Fibroblast of gingiva (primary cell): Measurements from ENCODE around the gene ITGAV.
A peak's percentile ranks its signal among the peaks of the same experiment; 100 is the strongest.

Experiments
- DNase-seq: peaks from one replicate; pipeline ENCODE4 v3.0.0-alpha.2; 2011; ENCODE audit warnings: low read depth

The ITGAV gene

DNA sequence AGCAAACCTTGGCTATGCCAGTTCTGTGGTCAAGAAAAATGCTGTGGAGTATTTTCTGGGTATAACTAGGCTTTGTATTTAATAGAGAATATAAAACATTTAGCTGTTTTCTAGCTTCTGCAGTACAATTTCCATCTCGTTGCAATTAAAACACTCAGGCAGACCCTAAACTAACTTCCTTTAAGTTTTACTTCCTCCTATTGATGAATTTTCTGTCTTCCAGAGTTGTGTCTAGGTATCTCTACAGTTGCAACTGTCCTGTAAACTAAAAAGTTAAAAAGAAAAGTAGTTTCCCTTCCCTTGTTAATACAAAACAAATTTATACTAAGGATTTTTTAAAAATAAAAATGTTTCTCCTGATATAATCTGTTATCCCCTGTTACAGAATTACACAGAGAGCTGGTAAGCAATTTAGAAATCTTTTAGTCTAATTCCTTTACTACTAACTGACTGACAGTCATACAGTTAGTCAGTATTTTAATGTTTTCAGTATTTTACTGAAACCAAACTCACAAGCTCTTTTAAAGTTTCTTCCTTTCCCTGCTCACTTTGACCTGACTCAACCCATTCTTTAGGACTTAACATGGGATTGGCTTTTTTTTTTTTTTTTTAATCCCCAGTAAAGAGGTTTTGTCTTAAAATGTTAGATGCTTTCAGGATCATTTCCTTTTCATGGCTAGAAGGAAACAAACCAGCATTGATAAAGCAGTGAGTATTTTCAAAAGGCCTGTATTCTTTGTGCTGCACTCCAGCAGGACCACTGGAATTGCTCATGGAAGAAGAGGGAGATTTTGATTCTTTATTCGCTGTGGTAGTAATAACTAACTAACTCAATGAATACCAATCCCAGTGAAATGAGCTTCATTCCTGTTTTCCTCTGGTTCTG, 22.9 kb downstream of the ITGAV start:
- DNase-seq: no peak

GRCh38 chr2:186614373-186614772, 24.5 kb downstream of the ITGAV start:
- no peak for DNase-seq

DNA sequence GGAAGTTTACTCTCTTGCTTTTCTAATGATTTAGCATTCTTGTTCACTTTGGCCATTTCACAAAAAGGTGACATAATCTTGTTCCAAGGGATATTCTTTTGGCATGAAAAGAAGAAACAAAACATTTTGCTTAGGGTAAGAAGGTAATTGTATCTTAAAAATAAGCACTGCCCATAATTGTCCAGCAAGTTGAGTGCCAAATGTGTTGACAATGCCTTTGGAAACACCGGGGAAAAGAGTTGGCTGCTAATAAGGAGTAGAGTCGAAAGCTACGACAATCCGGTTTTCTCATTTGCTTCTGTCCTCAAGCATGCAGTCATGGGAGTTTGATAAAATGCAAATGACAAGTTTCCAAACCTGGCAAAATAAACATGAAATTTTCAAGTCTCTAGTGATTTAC, 27.3 kb downstream of the ITGAV start:
- DNase-seq: no peak

GRCh38 chr2:186617771-186618170, 27.9 kb downstream of the ITGAV start:
- DNase-seq: no peak

DNA sequence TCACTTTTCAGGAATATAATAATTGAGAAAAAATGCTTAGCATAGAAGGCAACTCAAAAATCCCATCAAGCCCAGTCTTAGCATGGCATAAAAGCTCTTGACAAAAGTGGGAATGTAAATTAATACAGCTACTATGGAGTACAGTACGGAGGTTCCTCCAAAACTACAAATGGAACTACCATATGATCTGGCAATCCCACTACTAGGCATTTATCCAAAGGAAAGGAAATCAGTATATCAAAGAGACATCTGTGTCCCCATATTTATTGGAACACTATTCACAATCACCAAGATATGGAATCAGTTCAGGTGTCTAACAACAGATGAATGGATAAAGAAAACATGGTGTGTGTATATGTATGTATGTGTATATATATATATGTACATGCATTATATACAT, 28.8 kb downstream of the ITGAV start:
- DNase-seq: no peak

GRCh38 chr2:186623084-186623483, 33.2 kb downstream of the ITGAV start:
- no peak for DNase-seq

GRCh38 chr2:186624276-186624675, 34.4 kb downstream of the ITGAV start:
- DNase-seq: no peak

- DNase-seq: no peak
Observed at GRCh38 chr2:186629250-186629996, 39.6 kb downstream of the ITGAV start.

DNA sequence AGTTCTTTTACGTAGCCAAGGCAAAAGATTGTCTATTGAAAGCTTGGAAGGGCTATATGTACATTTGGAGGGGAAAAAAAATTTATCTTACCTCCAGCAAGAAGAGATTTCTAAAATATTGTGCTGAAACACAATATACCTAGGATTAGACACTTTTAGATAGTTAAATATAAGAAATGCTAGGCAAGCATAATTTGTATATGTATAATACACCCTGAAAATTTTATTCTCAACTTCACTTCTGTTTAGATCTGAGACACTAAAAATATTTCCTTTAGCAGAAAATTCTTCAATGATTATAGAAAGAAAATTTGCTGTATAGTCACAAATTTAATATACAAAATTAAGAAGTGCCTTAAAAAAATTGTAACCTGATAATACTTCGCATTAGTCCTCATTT, 42.6 kb downstream of the ITGAV start:
- DNase-seq: no peak

- DNase-seq: no peak
Observed at GRCh38 chr2:186634701-186635100, 44.8 kb downstream of the ITGAV start.

DNA sequence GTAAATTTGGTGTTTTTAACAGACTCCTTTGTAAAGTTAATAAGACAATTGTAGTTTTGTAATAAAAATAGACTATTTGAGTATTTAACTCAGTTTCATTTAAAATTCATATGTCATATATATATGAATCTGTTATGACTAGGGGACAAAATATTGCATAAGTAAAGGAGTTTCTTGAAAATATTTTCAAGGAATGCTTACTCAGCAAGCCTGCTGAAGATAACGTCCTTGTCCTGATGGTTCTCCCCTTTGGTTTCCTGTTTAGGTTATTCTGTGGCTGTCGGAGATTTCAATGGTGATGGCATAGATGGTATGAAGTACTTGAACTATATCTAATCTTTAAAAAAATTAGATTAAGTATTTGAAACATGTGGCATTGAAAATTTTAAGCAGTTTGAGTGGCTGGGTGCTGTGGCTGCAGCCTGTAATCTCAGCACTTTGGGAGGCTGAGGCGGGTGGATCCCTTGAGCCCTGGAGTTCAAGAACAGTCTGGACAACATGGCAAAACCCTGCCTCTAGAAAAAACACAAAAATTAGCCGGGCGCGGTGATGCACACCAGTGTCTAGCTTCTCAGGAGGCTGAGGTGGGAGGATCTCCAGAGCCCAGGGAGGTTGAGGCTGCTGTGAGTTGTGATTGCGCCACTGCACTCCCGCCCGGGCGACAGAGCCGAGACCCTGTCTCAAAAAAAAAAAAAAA, 47.1 kb downstream of the ITGAV start:
- DNase-seq: no peak

GRCh38 chr2:186637497-186637800, 47.6 kb downstream of the ITGAV start:
- no peak for DNase-seq

GRCh38 chr2:186639939-186640338, 50.1 kb downstream of the ITGAV start:
- DNase-seq: no peak

- no peak for DNase-seq
Observed at GRCh38 chr2:186641132-186641806, 51.4 kb downstream of the ITGAV start.

DNA sequence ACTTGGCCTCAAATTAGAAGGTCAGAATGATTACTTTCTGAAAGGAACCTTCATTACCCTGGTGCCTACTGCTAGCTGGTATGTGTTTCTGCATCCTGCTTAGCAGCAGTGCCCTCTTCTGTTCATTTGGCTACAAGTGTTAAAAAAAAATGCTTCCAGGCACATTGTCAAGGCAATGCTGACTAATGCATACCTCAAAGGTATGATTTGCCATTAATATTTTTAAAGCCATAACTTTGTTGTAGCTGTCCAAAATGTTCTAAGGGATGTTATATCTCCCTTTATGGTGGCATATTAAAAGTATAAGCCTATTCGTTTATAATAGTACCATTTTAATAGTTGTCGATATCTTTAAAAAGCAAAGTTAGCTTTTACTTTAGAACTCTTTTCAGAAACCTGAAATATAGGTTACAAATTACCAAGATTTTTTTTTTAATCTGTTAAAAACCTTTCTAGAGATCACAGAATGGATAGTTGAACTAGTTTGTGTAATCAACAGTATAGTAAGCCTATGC, 52.0 kb downstream of the ITGAV start:
- DNase-seq: peak; percentile 72

DNA sequence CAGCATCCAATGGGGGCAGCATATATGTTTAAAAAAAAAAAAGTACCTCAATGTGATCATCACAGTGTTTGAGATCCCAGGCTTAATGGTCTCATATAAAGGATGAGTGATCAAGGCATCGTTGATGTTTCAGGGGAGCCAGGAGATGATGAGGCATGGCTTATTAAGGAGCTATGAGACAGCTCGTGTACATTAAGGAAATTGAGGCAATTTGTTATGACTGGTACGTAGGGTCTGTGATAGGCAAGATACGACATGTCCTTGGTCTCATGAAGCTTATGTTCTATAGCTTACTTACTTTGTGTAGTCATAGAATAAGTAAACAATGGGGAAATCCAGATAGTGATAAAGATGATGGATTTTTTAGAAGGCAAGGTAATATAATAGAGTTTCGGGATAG, 54.9 kb downstream of the ITGAV start:
- DNase-seq: no peak

- peak; percentile 26 for DNase-seq
Observed at GRCh38 chr2:186645999-186646398, 56.1 kb downstream of the ITGAV start.

GRCh38 chr2:186648130-186648529, 58.3 kb downstream of the ITGAV start:
- no peak for DNase-seq

GRCh38 chr2:186653511-186653910, 63.7 kb downstream of the ITGAV start:
- peak; percentile 45 for DNase-seq

DNA sequence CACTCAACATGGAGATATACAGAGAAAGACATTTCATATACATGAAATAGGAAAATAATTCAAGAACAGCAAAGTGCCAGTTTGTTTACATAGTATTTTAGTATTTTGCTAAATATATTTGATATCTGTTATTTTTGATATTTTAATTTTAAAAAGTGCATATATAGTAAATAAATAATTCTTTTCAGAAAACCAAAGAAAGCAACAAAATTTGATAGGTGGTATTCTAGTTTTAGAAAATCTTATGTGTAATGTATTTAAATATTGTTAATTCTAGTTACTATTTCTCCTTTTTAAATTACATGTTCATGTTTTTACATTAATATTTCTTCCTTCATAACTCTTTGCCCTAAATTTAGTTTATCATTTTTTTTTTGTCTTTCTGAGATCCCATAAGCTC, 69.5 kb downstream of the ITGAV start:
- DNase-seq: no peak

- DNase-seq: no peak
Observed at GRCh38 chr2:186664385-186665043, 74.7 kb downstream of the ITGAV start.

DNA sequence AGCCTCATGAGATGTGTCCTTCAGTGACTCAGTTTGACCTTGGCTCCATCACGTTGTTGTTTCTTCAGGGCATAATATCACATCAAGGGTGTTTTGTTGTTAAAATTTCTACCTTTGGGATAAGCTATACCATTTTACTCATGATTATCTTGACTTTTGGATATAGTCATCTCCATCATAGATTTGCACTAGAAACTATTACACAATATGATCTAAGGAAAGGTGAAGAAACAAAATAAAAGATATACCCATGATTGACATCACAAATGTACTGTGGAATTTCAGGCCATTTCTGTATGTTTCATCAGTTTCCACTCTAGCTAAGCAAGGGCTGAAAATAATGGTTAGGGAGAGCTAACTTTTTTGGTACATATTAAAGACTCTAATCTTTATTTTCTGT, 79.3 kb downstream of the ITGAV start:
- DNase-seq: no peak
